PFSK-1 (cell line): ENCODE data around the gene HPD.

Experiments
- FOXP2 ChIP-seq: optimal IDR thresholded peaks from 2 replicates; pipeline ENCODE3; 2011; ENCODE audit warnings: borderline replicate concordance, control low read depth, inconsistent platforms; ENCODE audit not compliant: insufficient read depth; ENCODE audit errors: extremely low read length, extremely low read depth
- POLR2AphosphoS5 ChIP-seq: IDR thresholded peaks from 2 replicates; pipeline ENCODE4 v1.6.1; 2012; ENCODE audit warnings: low read depth, mild to moderate bottlenecking, control low read depth, low read length, moderate library complexity
- REST ChIP-seq, 2 experiments: IDR thresholded peaks; 2 replicates each; pipeline versions ENCODE4 v1.6.1 to v1.8.0; 2011 to 2012; ENCODE audit warnings: low read depth in 2 of 2, low read length in 2 of 2, control low read depth in 1 of 2, inconsistent platforms in 1 of 2, mild to moderate bottlenecking in 1 of 2, moderate library complexity in 1 of 2; ENCODE audit not compliant: insufficient read depth in 1 of 2
- SIN3A ChIP-seq: IDR thresholded peaks from 2 replicates; pipeline ENCODE4 v1.6.1; 2012; ENCODE audit warnings: mild to moderate bottlenecking, low read length, moderate library complexity, borderline replicate concordance; ENCODE audit not compliant: insufficient read depth
- TAF1 ChIP-seq: IDR thresholded peaks from 2 replicates; pipeline ENCODE4 v1.6.1; 2012; ENCODE audit warnings: low read length, control low read depth, borderline replicate concordance; ENCODE audit not compliant: insufficient read depth

The HPD gene

GRCh38 chr12:121822393-121823100 lies 36.1 kb downstream of the HPD start:
- TF ChIP-seq POLR2AphosphoS5 (no peak), REST (IDR thresholded peaks at IDR 0.05; ENCODE audit: insufficient read depth in 1 of 2, low read depth in 2 of 2, low read length in 2 of 2) (no peak), SIN3A (no peak), FOXP2 (no peak), TAF1 (no peak)

- TF ChIP-seq POLR2AphosphoS5 = no peak
- TF ChIP-seq SIN3A = no peak
These were observed 38.6 kb downstream of the HPD start for GRCh38 chr12:121820056-121820455.

- TF ChIP-seq SIN3A = no peak
- no peak for TF ChIP-seq TAF1
These were observed 39.3 kb downstream of the HPD start for GRCh38 chr12:121819212-121819949.

- TF ChIP-seq POLR2AphosphoS5 = no peak
- no peak for TF ChIP-seq SIN3A
- TF ChIP-seq REST (IDR thresholded peaks at IDR 0.05; ENCODE audit: insufficient read depth in 1 of 2, low read depth in 2 of 2, low read length in 2 of 2) = no peak
- no peak for TF ChIP-seq FOXP2
These were observed 41.0 kb downstream of the HPD start for GRCh38 chr12:121817648-121818043.

GRCh38 chr12:121816925-121817647 lies 41.6 kb downstream of the HPD start:
- TF ChIP-seq POLR2AphosphoS5 (no peak), REST (IDR thresholded peaks at IDR 0.05; ENCODE audit: insufficient read depth in 1 of 2, low read depth in 2 of 2, low read length in 2 of 2) (no peak), FOXP2 (no peak), SIN3A (no peak), TAF1 (no peak)

GRCh38 chr12:121815263-121815662 lies 43.4 kb downstream of the HPD start:
- no peak for TF ChIP-seq REST (IDR thresholded peaks at IDR 0.05; ENCODE audit: insufficient read depth in 1 of 2, low read depth in 2 of 2, low read length in 2 of 2)
- no peak for TF ChIP-seq SIN3A
- TF ChIP-seq POLR2AphosphoS5 = no peak
- no peak for TF ChIP-seq FOXP2
